NT2/D1 (cell line): ENCODE results near the gene TTC23L.
A peak's percentile ranks its signal among the peaks of the same experiment; 100 is the strongest.

Experiments
- DNase-seq: peaks from one replicate; pipeline ENCODE4 v3.0.0-alpha.2; 2011; ENCODE audit warnings: low read depth, low spot score
- H3K27me3 ChIP-seq: 2 replicates; pipeline ENCODE4 v1.6.0; 2011; ENCODE audit warnings: mild to moderate bottlenecking; ENCODE audit not compliant: insufficient read length, insufficient read depth
- H3K36me3 ChIP-seq: 2 replicates; pipeline ENCODE4 v1.6.1; 2011; ENCODE audit warnings: mild to moderate bottlenecking, low read length, mixed read lengths; ENCODE audit not compliant: insufficient read depth, insufficient read length
- H3K4me1 ChIP-seq: 2 replicates; pipeline ENCODE4 v1.5.1; 2011; ENCODE audit not compliant: insufficient read depth, insufficient read length
- H3K4me3 ChIP-seq: 2 replicates; pipeline ENCODE4 v1.5.1; 2011; ENCODE audit warnings: low read depth; ENCODE audit not compliant: insufficient read length
- H3K9ac ChIP-seq: 2 replicates; pipeline ENCODE4 v1.6.0; 2011; ENCODE audit warnings: low read depth; ENCODE audit not compliant: insufficient read length
- H3K9me3 ChIP-seq: 2 replicates; pipeline ENCODE4 v1.5.1; 2011; ENCODE audit warnings: mild to moderate bottlenecking, low read length; ENCODE audit not compliant: insufficient read depth
- SUZ12 ChIP-seq: IDR thresholded peaks from 2 replicates; pipeline ENCODE4 v1.6.1; 2011; ENCODE audit not compliant: insufficient read length, insufficient read depth; ENCODE audit errors: extremely low read depth
- YY1 ChIP-seq: IDR thresholded peaks from 2 replicates; pipeline ENCODE4 v1.6.1; 2011; ENCODE audit not compliant: insufficient read length, insufficient read depth
- ZNF274 ChIP-seq: IDR thresholded peaks from 2 replicates; pipeline ENCODE4 v1.6.1; 2011; ENCODE audit warnings: mild to moderate bottlenecking, low read depth, low read length

The TTC23L gene

DNA sequence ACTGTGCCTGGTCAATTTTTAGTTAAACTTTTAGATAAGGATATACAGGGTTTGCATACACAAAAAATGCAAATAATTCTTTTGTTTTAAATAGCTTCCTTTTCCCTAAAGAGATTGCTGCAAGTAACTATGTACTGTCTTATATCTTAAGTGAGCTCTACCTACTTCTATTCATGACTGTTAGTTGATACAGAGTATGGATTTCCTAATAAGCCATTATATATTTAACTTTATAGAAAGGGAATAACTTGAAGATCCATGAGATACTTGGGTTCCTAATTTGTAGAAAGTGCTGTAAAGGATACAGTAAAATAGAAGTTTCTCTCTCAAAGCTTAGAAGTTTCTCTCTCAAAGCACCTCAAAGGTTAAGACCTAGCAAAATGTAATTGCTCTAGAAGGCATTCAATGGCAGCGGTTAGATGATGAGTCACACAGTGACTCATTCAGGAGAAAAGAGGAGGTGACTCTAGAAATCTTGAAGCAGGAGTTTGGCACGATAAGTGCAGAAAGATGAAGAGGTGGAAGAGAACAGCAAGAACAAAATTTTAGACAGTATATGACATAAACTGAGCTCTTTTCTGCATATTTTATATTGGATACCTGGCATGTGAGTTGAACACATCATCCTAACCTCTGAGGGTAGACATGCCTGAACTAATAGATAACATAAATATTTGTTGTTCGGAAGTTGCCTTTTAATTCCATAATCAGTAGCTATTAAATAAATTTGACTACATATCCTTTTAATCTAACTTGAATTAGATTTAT is 84.9 kb downstream of the TTC23L start:
- H3K27me3 ChIP-seq = no peaks in the 10 kb centered on the region
- TF ChIP-seq YY1 (no peak), ZNF274 (no peak), SUZ12 (no peak)
- H3K9me3 ChIP-seq = no peaks in the 10 kb centered on the region
- H3K4me3 ChIP-seq = no peak overlapping the region
- H3K4me1 ChIP-seq = no peaks in the 10 kb centered on the region
- no peak overlapping the region for H3K9ac ChIP-seq
- no peak for DNase-seq
- peaks cover 87% of the 10 kb centered on the region for H3K36me3 ChIP-seq

DNA sequence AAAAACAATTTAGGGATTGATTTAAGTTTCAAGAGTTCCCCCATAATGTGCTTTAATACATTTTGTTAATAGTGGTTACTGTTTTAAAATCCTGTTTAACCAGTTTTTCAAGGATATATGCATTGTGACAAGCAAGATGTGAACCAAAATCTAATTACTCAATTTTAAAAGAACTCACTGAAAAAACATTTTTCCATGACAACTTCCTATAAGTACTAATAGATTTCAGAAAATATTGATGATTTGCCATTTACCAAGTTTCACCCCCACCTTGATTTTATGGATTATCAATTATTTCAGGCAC is 85.5 kb downstream of the TTC23L start:
- no peak overlapping the region for H3K9ac ChIP-seq
- peaks cover 82% of the 10 kb centered on the region for H3K36me3 ChIP-seq

DNA sequence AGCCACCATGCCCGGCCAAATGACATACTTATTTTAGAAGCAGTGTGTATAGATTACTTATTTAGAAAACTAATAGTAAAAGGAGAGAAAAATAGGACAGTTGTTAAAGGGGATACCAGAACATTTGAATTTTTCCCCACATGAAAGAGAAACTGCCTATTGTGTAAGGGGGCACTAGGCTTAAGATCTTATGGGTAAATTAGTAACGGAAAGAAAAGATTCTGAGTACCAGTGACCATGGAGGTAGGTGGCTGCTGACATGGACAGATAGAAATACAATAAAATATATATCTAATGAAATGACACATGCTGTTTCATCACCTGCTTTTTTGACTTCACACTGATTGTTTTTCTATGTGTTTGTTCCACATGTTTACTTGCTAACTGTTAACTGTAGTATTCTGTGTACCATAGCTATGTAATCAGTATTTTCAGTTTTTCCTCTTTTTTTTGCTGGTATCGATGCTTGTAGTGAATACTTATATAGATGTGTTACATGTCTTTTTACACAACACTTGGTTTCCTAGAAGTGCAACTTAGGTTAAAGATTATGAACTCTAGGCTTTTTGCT is 87.4 kb downstream of the TTC23L start:
- DNase-seq = no peak
- Histone ChIP-seq H3K4me3 (no peak overlapping the region), H3K27me3 (no peaks in the 10 kb centered on the region), H3K4me1 (no peaks in the 10 kb centered on the region), H3K9ac (no peak overlapping the region), H3K36me3 (peaks cover 62% of the 10 kb centered on the region), H3K9me3 (no peaks in the 10 kb centered on the region)
- TF ChIP-seq ZNF274 = no peak
- no peak for TF ChIP-seq YY1
- TF ChIP-seq SUZ12 = no peak

More for the DNA sequence above, 85.5 kb downstream of the TTC23L start:
- no peaks in the 10 kb centered on the region for H3K9me3 ChIP-seq
- H3K4me1 ChIP-seq = no peaks in the 10 kb centered on the region
- DNase-seq = no peak
- H3K4me3 ChIP-seq = no peak overlapping the region
- TF ChIP-seq SUZ12 (no peak), ZNF274 (no peak), YY1 (no peak)
- no peaks in the 10 kb centered on the region for H3K27me3 ChIP-seq

DNA sequence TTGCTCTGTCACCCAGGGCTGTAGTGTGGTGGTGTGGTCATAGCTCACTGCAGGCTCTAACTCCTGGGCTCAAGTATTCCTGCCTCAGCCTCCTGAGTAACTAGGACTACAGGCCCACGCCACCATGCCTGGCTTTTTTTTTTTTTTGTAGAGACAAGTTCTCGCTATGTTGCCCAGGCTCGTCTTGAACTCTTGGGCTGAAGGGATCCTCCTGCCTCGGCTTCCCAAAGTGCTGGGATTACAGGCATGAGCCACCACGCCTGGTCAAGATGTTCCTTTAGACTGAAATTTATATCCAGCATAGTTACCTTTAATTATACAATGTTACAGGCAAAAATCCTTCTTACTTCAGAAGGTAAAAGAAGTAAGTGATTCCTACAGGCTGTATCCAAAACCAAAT is 88.8 kb downstream of the TTC23L start:
- Histone ChIP-seq H3K4me1 (no peaks in the 10 kb centered on the region), H3K9me3 (no peaks in the 10 kb centered on the region), H3K27me3 (no peaks in the 10 kb centered on the region), H3K36me3 (peaks cover 53% of the 10 kb centered on the region), H3K4me3 (no peak overlapping the region), H3K9ac (no peak overlapping the region)
- TF ChIP-seq ZNF274 (no peak), SUZ12 (no peak), YY1 (no peak)
- no peak for DNase-seq

DNA sequence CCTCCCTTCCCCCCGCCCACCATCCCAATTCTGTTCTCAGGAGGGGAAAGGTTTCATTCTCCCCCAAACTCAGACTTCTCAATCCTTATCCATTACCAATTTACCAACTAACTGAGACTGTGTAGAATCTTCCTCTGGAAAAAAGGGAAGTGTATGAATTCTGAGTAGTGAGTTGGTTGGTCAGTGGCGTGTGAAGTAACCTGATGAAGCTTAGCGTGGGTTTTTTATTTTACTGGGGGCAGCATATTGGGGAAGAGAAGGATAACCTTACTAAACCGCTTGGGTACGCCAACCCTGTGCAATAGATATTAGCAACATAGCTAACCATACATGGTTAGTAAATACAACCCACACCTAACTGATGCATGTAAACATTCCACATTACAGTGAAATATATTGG is 89.3 kb downstream of the TTC23L start:
- TF ChIP-seq YY1 (no peak), ZNF274 (no peak), SUZ12 (no peak)
- DNase-seq = no peak
- H3K4me1 ChIP-seq = no peaks in the 10 kb centered on the region
- no peak overlapping the region for H3K4me3 ChIP-seq
- peaks cover 50% of the 10 kb centered on the region for H3K36me3 ChIP-seq
- H3K27me3 ChIP-seq = no peaks in the 10 kb centered on the region
- H3K9ac ChIP-seq = no peak overlapping the region
- H3K9me3 ChIP-seq = no peaks in the 10 kb centered on the region

DNA sequence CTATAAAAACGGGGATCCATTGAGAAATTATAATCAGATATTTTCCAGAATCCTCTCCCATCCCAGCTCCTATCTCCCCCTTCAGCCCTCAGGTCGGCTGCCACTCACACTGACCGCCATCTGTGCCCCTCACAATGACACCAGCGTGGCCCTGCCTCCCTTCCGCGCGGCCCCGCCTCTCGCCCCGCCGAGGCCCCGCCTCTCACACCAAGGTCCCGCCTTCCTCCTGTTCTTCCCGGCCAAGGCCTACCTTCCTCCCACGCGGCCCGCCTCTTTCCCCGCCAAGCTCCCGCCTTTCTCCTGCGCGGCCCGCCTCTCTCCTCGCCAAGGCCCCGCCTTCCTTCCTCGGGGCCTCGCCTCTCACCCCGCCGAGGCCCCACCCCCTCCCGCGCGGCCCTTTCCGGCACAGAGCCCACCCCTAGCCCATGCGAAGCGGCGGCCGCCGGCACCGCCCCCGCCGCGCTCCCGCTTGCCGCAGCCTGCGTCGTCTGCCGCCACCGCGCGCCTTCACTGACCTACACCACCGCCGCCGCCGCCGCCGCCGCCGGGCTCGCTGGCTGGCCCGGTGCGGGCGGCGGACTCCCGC is 90.3 kb downstream of the TTC23L start, which contains the start of gene DNAJC21:
TSS of gene DNAJC21 (plus strand) at position 426 of the 586 bp plus-strand sequence. CDS start 261 bp downstream, outside the sequence.
- H3K9me3 ChIP-seq = no peaks in the 10 kb centered on the region
- H3K27me3 ChIP-seq = no peaks in the 10 kb centered on the region
- DNase-seq = peak; percentile 86
- H3K9ac ChIP-seq = peak within 1 kb of the TSS; percentile 90
- TF ChIP-seq SUZ12 (no peak), YY1 (no peak), ZNF274 (no peak)
- H3K4me1 ChIP-seq = no peaks in the 10 kb centered on the region
- H3K36me3 ChIP-seq = peaks cover 50% of the 10 kb centered on the region
- H3K4me3 ChIP-seq = peak within 1 kb of the TSS; percentile 80

DNA sequence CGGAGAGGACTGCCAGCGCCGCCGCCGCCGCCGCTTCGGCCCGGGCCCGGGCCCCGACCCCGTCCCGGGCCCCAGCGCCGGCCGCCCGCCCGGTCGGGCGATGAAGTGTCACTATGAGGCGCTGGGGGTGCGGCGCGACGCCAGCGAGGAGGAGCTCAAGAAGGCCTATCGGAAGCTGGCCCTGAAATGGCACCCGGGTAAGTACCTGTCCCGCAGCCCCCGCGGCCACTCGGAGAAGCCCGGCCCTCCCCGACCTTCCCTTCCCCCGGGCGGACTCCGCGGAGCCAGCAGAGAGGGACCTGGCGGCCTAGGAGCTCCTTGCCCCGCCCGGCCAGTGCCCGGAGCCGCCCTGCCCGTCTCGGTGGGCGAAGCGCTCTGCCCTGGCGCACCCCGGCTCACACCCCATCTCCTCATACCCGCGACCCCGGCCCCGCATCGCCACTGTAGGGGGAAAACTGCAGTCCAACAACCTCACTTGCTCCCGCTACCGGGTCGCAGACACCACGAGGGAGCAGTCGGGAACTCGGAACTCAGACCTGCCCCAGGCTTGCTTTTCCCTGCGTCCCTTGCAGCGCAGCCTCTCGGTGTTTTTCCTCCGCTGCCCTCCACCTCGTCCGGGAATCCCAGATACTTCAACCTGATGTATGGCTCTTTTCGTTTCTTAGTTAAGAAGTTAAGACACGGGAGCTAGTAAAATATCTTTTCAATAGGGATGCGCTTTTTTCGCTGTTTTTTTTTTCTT is 90.9 kb downstream of the TTC23L start:
- Histone ChIP-seq H3K4me3 (peak overlapping the region; percentile 80), H3K9ac (peak overlapping the region; percentile 90), H3K4me1 (no peaks in the 10 kb centered on the region), H3K36me3 (peaks cover 43% of the 10 kb centered on the region), H3K9me3 (no peaks in the 10 kb centered on the region), H3K27me3 (no peaks in the 10 kb centered on the region)
- peak; percentile 46 for DNase-seq
- TF ChIP-seq YY1 (no peak), ZNF274 (no peak), SUZ12 (no peak)
